Measurements from ENCODE around the gene DLGAP5.

DLGAP5 gene

GRCh38 chr14:55129086-55129427 is 62.3 kb downstream of the DLGAP5 start, which contains the start of gene LGALS3:
LGALS3 (plus strand) TSS chr14:55129252; CDS start chr14:55137374, 8,122 bp downstream.
- no peak for DNase-seq (ENCODE audit: low read depth in 2 of 2)

GRCh38 chr14:55128386-55129085 is 62.8 kb downstream of the DLGAP5 start:
- DNase-seq (ENCODE audit: low read depth in 2 of 2), result no peak

DNA sequence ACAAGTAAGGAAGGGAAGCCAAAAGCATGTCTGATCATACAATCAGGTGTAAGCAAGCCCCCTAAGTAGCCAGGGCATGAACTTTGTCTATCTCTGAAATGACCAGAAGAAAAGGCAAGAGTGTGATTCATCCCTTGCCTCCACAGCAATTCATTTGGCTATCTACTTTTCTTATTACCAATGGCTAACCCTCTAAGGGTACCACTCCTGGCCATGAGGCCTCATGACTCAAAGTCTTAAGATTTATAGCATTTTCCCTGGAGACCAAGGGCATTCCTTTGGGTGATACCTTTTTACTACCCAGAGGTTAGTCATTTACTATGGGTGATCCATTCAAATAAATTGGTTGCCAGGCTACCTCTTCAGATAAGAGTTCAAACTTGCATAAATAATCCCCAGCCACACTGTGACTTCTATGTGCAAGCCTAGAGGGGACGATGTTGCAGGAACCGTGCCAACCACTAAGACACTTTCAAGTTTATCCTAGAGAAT is 63.9 kb downstream of the DLGAP5 start:
- no peak for DNase-seq (ENCODE audit: low read depth in 2 of 2)

DNA sequence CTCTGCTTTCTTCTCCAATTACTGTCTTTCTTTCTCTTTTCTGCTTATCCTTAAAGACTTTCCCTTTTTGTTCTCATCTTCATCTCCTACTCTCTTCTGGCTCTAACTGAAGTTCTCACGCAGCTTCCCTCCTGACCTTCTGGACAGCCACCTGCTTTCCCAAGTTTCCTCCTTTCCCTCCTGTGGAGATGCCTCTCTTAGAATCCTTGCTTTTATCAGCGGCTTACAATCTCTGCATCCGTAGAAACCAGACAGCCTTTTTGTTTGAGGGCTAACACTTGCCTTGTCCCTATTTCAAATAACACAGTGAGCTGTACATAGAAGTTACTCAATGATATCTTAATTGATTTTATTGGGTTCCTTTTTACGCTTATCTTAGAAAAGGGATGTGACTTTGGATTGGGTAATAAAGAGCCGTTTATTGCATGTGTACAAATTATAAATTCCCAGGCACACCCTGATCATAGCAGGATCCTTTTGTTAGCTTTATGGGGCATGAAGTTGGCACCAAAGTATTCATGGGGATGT is 64.4 kb downstream of the DLGAP5 start:
- DNase-seq (ENCODE audit: low read depth in 2 of 2), result no peak

DNA sequence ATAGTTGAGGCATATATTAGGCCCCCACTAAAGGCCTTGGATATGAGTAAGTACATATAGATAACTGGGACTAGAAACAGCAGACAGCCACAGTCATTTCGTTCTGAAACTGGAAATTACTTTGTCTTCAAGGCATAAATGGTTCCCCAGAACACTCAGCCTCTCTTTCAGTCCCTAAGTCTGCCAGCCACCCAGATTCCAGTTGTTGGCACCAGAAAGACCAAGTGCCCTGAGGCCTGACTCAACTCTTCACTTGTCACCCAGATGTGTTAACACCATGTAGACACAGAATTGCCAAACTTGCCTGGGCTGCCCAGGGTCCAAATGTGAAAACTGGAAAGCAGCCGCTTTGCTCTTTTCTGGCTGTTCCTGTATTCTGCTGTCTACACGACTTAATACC is 65.4 kb downstream of the DLGAP5 start:
- DNase-seq (ENCODE audit: low read depth in 2 of 2), result no peak

DNA sequence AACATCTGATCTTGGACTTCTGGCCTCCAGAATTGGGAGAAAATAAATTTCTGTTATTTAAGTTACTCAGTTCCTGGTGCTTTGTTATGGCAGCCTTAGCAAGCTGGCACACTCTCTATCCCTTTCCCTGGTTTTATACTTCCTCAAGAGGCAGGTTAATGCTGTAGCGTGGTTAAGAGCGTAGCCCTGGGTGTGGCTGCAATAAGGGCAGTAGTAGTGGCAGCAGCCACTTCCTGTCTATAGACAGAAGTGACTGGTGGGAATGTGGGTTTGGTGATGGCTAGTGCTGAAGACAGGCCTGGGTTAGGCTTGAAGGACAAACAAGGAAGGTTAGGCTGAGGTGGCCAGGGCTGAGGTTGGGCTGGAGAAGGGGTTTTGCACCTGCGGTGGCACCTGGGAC is 66.0 kb downstream of the DLGAP5 start:
- no peak for DNase-seq (ENCODE audit: low read depth in 2 of 2)

DNA sequence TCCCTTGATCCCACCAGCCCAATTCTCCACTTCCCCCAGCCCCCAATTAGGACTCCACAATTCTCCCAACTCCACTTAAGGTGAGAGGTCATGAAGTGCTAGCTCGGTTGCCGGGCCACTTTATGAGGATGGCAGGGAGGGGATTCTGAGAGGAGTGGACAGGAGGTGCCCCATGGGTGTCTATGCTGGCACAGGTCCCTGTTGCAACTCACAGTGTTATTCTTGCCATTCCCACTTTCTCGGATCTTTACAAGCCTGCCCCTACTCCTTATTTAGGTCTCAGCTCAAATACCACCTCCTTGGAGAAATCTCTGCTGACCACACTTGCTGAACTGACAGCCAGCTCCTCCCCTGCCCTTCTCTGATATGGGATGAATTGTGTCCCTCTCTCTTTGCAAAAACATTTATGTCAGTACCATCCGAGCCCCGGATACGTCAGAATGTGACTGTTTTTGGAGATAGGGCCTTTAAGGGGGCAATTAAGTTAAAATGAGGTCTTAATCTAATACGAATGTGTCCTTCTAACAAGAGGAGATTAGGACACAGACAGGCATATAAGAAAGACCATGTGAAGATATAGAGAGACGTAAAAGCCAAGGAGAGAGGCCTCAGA is 66.5 kb downstream of the DLGAP5 start:
- DNase-seq (ENCODE audit: low read depth in 2 of 2), result no peak

DNA sequence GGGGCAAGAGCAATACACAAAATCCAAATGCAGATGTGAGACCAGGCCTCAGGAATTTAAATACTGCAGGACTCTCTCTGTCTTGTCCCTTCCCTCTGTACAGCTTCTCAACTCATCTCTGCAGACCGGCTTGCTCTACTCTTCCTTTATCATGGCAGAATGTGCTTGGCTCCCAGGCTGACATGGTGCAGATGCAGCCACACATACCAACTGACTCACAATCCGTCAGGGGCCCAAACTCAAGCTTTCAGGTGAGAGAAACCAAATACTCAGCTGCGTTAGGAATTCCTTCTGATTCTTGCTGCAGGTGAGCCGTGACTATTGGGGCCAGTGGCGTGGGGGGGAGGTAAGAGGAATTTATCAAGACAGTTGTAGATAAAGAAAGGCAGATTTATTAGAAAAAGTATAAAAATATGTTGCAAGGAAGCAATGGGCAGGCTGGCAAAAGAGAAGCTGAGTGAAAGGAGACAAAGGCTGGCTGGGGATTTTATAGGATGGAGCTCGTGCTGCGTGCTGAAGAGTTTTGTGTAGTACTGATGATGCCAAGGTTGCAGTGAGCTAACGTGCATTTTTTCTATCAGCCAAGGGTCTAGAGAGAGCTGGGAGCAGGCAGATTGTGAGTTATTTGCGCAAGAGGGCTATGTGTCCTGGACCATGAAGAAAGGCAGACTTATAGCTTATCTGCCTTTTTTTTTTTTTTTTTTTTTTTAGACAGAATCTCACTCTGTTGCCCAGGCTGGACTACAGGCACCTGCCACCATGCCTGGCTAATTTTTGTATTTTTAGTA is 67.3 kb downstream of the DLGAP5 start:
- DNase-seq (ENCODE audit: low read depth in 2 of 2), result no peak

DNA sequence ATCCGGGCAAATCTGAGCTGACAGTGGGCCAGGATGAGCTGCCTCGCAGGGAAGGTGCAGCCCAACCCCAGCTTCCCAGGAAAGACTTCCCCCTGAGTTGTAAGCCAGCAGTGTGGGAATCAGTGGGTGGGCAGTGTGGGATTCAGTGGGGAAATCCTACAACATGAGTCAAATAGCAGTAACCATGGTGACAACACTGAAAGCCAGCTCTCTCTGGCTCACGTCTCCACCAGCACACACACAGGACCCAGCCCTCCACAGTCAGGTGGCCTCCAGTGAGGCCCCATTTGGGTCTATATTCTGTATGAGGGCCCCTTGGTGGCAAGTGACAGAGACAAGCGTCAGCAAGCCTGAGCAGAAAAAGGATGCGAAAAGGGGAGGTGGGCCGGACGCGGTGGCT is 68.3 kb downstream of the DLGAP5 start:
- no peak for DNase-seq (ENCODE audit: low read depth in 2 of 2)

DNA sequence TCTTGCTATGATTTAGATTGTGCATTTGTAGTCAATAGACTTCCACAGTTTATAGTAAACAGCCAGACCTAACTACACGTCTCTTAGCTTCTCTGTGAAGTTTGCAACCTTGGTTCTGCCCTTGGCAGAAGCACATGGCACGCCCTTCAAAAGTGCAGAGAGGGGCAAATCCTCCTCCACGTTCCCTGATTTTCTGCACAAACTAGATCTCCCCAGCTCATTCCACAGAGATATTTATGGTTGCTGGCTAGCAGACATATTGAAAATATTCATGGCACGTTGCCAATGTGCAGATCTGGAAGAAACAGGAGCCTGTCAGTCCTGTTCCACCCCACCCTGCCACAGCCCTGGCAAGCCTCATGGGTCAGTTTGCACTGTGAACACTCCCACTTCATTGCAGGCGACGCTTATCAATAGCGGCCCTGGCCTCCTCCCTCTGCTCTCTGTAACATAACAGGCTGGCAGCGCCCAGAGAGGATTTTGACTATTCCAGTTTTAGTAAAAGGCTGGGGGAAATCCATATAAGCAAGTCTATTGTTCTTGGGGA is 68.9 kb downstream of the DLGAP5 start:
- DNase-seq (ENCODE audit: low read depth in 2 of 2), result no peak

- DNase-seq (ENCODE audit: low read depth in 2 of 2), result no peak
Measured at GRCh38 chr14:55121628-55122439, 69.6 kb downstream of the DLGAP5 start.

- DNase-seq (ENCODE audit: low read depth in 2 of 2), result no peak
Measured at GRCh38 chr14:55120571-55121495, 70.6 kb downstream of the DLGAP5 start.

DNA sequence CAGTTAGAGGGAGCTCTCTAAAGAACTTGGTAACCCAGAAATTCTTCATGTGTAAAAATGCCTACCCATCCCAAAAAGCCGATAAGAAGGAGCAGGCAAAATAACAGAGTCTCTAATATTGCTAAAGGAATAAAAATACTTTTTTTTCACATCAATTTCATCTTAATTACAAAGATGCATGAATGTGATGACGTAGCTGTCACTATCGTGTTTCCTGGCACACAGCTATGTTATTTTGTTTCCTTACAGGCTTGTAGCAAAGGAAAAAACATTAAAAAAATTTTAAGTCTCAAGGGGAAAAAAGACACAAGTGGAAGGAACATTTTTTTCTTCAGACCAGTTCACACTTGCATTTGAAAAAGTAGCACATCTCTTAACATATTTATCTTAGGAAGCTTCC is 72.6 kb downstream of the DLGAP5 start:
- no peak for DNase-seq (ENCODE audit: low read depth in 2 of 2)

DNA sequence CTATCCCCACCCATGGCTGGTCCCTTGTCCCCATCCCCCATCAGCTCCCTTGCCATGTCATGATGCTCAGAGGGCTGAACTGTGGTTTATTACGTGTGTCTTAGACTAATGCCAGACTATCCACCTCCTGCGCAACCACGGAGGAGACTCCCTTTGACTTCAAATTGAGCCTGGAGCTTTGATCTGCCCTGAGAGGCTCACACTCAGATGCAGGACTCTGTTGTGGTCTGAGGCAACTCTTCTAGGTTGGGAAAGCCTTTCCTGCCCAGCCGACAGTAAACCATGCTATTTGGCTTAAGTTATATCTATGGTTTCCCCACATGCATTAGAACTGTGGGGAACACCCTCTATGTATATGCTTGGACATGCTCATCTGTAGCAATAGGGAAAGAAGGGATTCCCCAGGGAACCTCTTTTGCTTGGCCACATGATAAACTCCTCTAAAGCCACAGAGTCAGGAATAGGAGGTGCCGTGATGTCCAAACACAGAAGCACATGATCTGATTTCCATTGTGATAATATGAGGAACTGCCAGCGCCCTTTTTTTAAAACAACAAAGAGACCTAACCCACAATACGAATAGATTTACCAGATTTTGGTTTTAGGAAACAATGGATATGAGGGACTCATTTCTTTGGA is 73.5 kb downstream of the DLGAP5 start:
- no peak for DNase-seq (ENCODE audit: low read depth in 2 of 2)

DNA sequence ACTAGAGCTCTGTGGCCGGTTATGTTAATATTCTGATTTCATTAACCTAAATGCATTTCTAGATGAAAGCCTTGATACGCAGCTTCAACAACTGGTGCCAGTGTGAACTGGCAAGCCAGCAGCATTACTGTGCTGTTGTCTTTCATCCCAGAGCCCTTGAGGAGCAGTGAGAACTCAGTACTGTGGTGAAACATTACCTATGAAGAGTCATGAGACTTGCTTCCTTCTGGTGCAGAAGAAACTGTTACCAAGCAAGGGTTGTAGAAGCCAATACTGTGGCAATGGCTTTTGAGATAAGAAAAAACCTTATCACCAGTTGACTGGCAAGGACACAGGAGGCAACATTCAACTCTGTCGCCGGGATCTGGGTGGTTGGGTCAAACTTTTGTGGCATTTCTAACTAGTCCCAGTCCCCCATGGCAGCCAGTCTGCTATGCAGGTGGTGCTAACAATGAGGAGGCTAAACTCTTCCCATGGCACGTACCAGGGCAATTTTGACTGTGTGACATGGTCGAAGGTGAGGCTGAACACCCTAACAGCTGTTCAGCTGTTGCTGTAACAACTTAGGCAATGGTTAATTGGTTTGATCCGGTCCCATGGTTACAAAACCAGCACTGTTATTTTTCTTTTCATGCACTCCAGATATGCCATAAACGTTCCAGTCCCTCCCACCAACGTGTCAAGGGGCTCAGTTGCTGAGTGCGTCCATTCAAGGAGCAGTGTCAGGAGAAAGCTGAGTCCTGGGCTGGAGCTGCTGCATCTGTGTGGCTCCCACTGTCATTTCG is 74.9 kb downstream of the DLGAP5 start:
- no peak for DNase-seq (ENCODE audit: low read depth in 2 of 2)

DNA sequence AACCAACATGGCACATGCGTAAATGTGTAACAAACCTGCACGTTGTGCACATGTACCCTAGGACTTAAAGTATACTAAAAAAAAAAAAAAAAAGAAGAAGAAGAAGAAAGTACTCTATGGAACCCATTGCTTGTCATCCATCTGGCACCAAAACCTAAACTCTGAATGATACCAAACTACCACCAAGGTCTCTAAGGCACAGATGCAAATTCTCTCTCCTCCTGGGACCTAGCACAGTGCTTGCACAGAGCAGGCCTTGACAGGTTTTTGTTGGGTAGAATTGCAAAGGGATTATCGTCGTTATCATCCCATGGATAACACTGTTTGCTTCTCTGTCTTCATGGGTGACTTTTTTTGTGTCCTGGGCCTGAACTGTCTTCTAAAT is 75.5 kb downstream of the DLGAP5 start:
- DNase-seq (ENCODE audit: low read depth in 2 of 2), result no peak

DNA sequence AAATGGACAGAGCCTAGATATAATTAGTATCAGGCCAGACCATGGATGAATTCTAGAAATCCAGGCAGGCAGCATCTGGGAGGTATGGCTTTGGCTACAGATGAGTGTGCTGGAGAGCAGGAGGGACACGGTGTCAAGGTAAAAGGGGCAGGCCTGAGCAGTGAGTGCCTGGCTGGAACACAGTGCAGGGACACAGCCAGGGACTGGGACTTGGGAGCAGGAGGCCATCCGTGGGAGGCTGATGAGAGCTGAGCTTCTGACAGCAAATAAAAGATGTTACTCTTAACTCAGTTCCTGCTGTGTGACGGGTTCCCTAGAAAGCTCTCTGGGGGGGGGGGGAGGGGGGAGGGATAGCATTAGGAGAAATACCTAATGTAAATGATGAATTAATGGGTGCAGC is 75.9 kb downstream of the DLGAP5 start:
- no peak for DNase-seq (ENCODE audit: low read depth in 2 of 2)

DNA sequence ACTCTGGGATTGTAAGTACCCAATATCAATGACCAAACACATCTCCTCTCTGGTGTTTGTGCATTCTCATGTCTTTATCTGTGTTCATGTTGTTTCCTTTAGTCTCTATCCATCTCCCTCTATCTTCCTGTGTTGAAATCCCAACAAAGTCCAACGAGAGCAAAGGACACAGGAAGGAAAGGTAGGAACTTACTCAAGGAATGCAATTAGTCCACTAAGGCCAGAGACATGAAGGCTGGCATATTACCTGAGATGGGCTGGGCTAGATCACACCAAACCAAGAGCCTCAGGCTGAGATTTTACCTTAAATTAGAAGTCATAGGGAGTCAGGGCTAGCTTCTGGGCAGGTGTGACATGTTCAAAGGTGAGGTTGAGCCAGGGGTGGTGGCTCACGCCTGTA is 76.7 kb downstream of the DLGAP5 start:
- no peak for DNase-seq (ENCODE audit: low read depth in 2 of 2)

DNA sequence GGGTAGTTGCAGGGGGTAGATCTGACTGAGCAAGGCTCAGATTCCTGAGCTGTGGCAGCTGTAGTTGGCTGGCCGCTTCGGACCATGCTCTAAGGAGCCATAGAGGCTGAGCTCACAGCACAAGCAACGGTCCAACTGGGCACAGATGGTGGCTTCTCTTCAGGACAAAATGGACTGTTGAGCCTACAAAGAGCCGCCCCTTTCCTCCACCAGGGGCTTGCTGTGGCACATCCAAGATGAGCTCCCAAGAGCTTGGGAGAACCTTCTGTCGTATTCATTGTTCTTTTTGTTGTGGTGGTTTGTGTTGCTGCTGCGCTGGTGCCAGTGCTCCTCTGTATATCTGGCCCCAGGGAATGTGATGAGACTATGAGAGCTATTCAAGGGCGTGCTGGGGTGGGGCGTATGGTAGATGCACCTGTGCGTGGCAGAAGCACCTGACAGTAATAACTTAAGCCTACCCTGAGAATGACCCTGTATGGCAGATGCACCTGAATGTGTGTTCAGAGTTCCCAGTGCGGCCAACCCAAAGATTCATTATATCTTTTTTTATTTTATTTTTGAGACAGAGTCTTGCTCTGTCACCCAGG is 80.2 kb downstream of the DLGAP5 start:
- DNase-seq (ENCODE audit: low read depth in 2 of 2), result no peak

All from stimulated activated CD8-positive, alpha-beta memory T cell treated with anti-CD3 and anti-CD28 coated beads, Interleukin-2, amount 100 ng/mL, for 48 hours (primary cell).